NCI-H2107 treated with DMSO at 0.1 percent for 48 hours (cell line): Measurements from ENCODE around the gene EFNB2.
A peak's percentile ranks its signal among the peaks of the same experiment; 100 is the strongest.

Experiments used
- DNase-seq: peaks from one replicate; lab custom pipeline; 2025; ENCODE audit not compliant: unreplicated experiment; lab: John Stamatoyannopoulos, UW

Gene EFNB2

DNA sequence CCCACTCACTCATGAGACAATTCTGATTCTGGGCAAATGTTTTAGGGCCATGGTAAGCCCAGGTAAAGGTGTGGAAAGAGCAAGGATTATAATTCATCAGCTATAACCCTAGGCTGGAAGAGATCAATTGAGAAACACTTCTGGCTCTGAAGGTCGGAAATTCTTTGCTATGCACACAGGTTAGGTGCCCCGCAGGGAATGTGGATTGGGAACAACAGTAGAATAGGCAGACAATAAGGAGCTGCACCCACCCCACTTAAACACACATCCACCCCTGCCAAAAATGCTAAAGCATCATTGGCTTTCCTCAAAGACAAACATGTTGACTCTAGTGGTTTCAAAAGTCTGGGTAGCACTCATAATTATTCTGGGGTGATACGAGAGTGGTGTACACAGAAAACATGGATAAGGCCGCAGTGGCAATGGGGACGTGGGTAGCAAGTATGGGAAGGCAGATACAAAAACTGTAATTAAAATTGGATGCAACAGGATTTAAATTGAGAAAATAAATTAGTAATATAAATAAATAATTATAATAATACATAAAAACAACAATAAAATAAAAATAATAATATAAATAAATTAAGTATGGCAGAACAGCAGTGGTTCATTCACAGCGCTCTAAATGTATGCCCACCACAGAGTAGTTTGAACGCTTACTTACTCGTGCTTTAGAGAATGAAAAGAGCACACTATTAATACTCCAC is 8.6 kb downstream of the EFNB2 start:
- DNase-seq = no peak

- DNase-seq = no peak
These were observed 9.6 kb downstream of the EFNB2 start for GRCh38 chr13:106525865-106526264.

GRCh38 chr13:106524108-106524507 is 11.4 kb downstream of the EFNB2 start:
- no peak for DNase-seq

DNA sequence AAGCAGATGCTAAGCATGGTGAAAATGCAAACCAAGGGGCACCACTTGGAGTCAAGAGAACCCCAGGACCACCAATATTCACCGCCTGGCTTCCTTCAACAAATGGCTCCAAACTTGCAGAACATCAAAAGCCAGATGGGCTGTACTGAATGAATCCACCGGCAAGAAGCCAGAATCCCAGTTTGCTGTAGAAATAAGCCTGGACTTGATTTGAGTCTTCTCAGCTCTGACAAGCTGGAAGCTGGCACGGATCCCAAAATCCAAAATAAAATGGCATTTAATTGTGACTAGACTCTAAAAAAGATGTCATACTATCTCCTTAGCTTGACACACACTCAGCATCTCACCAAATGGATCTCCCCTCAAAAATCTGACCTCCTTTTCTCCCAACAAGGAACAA is 11.9 kb downstream of the EFNB2 start:
- no peak for DNase-seq

DNA sequence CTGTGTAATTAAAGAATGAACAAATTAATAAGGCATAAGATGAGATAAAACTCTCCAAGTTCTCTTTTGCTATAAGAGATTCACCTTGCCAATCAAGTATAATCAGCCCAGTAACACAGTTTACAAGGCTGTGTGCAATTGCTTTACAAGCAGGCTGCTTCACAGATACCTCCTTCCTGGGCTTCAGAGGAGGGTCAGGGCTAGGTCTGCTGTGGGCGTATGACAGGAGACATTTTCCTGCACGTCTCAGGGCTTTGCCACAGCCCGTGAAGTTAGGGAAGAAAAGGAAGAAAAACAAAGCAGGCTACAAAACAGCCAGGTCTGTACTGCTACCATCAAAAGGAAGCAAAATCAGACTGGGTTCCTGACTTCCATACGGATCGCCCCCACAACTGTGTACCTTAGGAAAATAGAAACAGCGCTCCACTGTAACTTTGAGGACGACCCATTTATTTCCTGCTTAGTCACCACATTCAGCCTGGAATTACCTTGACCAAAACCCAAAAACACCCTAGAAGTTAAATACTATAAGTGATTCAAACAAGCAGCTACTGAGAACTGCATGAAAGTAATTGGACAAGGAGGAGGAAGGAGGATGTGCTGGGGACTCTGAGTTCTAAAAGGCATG is 12.4 kb downstream of the EFNB2 start:
- DNase-seq = no peak

DNA sequence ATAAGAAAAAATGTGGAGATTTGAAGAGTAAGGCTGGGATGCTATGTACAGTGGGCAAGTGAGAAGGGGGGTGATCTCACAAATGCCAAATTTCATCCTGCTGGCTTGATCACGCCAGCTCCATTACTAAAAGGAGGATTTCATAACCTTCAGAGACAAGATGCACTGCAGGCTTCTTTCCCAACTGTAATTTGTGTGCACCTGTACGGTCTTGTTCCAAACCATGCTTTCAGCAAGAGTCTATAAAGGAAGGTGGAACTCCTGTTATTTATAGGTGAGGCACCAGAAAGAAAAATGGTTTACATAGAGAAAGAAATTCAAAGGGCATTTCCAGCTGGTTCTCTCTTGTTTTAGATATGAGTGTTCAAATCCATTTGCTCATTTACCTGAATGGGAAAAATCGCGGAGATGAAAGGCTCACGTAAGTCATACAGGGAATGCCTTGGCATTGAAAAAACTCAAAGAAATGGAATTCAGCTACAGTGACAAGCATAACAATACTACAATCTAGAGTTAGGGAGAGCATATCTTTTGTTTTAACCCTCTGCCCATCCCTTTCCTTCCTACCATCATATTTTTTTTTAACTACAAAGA is 13.3 kb downstream of the EFNB2 start:
- DNase-seq = no peak

- peak; percentile 16 for DNase-seq
These were observed 14.2 kb downstream of the EFNB2 start for GRCh38 chr13:106521095-106521799.

GRCh38 chr13:106520251-106521054 is 15.0 kb downstream of the EFNB2 start:
- peak; percentile 18 for DNase-seq

DNA sequence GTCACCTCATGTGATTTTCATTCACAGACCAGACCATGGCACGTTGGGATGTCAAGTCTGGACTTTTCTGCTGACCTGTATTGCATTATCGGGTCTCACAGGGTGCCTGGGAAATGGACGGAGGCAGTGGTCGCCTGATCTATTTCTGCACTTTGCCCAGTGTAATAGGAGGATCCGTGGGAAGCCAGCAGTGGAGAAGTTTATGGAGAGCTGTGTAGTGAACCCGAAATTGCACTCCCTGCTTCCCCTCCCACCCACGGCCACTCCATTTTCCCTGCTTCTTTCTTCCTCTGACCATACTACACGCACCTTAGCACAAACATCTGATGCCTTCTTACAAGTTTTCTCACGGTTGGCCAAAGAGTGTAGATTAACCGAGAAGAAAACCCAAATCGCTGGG is 16.9 kb downstream of the EFNB2 start:
- no peak for DNase-seq

- no peak for DNase-seq
These were observed 18.2 kb downstream of the EFNB2 start for GRCh38 chr13:106517109-106517847.

DNA sequence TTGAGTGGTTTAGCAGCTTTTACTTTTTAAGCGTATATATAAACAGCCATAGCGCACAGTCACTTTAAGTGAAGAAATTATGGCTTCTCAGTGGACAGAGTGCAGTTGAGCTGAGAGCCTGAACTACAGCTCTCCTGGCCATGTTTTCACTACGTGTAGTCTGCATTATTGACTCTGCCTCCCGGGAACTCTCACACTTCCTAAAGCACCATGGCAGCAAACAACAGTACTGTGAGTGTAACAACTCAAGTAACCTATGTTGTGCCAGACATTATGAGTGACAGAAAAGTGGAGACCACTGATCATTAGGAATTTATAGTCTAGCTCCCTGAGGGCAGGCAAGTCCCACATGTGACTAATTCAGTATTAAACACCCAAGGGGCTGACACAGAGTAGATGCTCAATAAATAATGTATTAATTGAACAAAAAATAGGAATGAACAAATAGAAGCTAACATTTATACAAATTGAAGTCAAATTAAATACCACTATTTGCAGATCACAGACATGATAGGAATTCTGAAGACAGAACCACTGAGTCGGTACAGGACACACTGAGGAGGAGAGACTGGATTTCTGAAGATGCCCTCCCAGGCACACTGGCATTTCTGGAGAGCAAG is 19.7 kb downstream of the EFNB2 start:
- no peak for DNase-seq

GRCh38 chr13:106514928-106515634 is 20.4 kb downstream of the EFNB2 start:
- DNase-seq = no peak

GRCh38 chr13:106513025-106513983 is 22.2 kb downstream of the EFNB2 start:
- no peak for DNase-seq

DNA sequence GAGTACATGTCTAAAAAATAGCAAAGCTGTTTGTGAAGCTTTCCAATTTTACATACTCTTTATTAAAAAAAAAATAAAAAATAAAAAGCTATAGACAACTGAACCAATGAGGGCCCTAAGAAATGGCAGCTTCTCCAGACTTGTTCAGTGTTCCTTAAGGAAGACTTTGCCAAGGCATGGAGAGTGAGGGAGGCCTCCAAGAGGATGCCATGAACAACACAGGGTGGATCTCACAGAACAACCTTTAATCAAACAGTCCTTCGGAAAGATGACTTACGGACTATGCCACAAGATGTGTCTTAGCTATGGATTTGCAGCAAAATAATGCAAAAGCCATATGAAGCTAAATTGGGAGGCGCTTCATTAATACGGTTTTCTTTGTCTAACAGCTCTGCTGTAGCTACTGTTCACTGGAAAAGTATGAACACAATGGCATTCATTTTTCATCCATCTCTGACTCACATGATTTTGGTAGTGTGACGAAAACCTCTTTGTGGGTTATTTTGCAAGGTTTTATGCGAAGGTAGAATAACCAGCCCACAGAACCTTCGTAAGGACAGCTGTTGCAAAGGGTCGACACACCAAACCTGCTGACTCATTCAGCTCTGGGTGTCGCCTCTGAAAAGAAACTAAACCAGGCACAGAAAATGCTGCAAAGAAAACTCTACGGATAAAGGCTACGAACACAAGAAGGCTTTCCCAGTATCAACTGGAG is 27.7 kb downstream of the EFNB2 start:
- DNase-seq = no peak

GRCh38 chr13:106506286-106506685 is 29.2 kb downstream of the EFNB2 start:
- no peak for DNase-seq

DNA sequence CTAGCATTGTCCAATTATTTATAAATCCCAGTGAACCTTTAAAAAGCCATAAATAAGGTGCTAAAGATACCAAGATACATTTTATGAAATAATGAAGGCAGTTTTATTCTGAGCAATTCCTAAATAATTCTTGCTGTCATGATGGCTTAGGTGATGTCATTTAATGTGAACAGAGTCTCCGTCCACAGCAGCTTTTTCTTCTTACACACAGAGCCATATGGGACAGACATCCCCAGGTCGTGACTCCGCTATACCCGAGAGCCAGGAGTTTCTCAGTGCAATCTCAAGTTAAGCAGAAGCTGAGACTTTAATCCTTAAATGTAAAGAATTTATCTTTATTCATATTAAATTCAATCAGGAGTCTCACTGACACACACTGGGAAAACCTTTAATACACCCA is 29.7 kb downstream of the EFNB2 start:
- DNase-seq = no peak

GRCh38 chr13:106505295-106505694 is 30.2 kb downstream of the EFNB2 start:
- DNase-seq = no peak
